IPS-NIHi7 (cell line): ENCODE results near the gene REXO4.
"Not testable (repeated sequence)": the region's sequence is repeated elsewhere in the genome, so short reads cannot be mapped to it uniquely, and the experiment has no call there.

Source experiments
- DNase-seq: peaks from one replicate; pipeline ENCODE4 v3.0.0; 2012; ENCODE audit warnings: mixed read lengths; ENCODE audit errors: extremely low spot score

The REXO4 gene

DNA sequence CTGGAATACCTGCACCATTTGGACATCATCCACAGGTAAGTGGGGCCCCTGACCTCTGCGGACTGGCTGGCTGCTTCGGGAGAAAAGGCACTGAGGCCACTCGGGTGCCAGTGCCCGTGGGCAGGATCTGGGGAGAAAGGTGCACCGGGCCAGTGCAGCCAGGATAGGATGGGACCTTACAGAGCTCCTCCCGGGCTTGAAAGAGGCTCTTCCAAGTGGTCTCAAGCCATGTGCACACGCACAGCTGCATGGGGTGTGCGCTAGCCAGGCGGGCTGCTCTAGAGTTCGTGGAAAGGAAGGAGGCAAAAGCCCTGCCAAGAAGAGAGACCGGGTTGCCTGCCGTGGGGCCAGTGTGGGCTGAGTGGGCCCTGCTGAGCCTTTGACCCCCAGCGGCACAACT, 28.2 kb downstream of the REXO4 start:
- DNase-seq: no peak

DNA sequence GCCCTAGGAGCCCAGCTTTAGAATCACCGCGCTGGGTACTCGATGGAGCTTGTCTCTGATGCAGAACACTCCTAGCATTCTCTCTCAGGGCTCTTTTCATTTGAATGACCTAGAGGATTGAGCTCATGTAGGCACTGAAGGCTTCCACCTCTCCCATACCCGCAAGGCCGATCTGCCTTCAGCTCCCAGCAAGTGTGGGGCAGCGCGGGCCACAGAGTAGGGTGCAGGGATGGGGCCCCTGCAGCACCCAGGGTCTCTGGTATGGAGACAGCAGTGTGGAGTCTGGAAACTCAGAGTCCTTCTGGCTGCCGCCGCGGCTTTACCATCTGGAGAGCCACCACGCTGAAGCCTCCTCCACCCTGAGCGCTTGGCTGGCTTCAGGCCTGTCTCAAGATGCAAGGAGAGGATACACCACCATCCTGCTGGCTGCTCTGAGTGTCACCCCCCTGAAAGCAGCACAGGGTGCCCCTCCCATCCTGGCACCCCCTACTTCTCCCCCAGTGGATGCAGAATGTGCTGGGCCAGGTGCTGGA, 28.7 kb downstream of the REXO4 start:
- DNase-seq: no peak

GRCh38 chr9:133387680-133388079, 30.1 kb downstream of the REXO4 start:
- no peak for DNase-seq

GRCh38 chr9:133386338-133386737, 31.5 kb downstream of the REXO4 start:
- DNase-seq: no peak

GRCh38 chr9:133385452-133385851, 32.4 kb downstream of the REXO4 start:
- DNase-seq: no peak

DNA sequence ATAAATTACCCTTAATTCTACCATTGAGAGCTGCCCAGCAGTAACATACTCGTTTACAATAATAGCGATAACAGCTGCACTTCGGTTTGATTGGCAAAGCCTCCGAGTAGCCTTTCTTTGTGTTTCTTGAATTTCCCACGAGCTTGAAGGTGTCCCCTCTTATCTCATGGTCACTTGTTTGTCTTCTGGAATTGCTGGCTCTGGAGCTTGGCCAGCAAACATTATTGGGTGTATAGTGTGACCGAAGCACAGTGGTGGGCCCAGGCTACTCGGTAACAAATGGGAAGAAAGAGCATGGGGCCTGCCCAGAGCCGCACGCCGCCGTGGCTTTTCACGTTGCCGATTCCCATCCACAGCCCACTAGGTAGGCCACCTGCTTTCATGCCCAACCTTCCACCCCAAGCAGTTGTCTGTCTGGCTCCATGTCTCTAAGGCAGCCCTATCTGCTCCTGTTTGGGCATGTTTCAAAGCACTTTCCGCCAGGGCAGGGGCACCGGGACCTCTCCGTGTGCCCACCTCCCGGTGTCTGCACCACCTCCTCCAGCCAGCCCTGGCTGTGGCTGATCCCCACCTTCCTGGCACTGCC, 33.0 kb downstream of the REXO4 start:
- no peak for DNase-seq

DNA sequence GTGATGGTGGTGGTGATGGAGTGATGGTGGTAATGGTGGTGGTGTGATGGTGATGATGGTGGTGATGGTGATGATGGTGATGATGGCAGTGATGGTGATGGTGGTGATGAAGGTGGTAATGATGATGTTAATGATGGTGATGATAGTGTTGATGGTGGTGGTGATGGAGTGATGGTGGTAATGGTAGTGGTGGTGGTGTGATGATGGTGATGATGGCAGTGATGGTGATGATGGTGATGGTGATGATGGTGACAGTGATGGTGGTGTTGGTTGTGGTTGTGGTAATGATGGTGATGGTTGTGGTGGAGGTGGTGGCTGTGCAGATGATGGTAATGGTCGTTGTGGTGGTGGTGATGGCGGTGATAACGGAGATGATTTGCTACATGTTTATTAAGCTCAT, 34.4 kb downstream of the REXO4 start:
- no peak for DNase-seq

GRCh38 chr9:133382507-133383141, 35.2 kb downstream of the REXO4 start:
- no peak for DNase-seq

DNA sequence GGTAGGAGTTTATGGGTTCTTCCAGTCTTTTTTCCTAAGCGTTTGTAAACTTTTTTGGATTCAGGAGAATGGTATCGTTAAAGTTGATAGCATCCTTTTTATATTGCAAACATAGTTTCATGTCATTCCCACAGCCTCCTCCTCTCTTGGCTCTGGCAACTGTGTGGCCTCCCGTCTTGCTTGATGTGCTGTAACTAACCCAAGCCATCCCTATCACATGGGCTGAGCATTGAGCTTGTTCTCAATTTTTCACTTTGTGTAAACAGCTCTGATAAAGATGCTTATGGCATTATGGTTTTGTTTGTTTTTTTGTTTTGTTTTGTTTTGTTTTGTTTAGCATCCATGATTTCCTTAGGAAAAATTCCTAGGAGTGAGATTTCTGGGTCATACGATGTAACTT, 37.1 kb downstream of the REXO4 start:
- DNase-seq: no peak

DNA sequence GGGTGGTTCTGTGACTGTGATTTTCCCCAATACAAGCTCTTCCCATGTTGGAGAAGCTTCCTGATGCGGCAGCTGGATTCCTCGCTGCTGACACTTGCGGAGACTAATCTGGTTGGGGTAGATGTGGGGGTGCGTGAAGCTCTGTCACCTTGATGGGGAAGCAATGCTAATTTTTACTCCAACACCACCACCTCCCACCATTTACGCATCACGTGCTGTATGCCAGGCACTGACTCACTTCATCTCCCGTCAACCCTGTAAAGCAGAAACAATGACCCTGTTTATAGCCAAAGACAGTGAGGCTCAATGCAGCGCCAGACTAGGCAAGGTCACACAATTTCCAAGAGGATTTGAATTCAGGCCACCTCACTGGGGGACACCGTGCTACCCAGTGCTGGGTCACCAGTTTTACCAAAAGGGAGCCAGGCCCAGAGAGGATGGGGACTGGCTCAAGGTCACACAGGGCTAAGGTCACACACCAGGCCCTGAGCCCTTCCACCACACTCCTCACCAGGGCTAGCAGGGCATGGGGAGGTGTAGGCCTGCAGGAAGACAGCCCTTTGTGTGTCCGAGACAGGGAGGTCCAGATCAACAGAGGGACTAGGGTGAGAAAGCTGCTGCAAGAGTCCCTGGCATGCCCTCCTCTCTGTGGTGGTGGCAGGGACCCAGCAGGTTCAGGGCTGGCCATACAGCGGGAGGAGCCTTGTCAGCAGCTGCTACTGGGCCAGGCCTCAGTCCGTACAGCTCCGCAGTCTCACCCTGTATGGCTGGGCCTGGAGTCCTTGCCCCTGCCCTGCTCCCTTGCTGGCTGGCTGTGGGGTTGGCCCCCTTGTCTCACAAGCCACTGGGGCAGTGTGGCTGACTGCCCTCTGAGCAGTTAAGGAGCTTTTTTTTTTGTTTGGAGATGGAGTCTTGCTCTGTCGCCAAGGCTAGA, 38.4 kb downstream of the REXO4 start:
- no peak for DNase-seq

DNA sequence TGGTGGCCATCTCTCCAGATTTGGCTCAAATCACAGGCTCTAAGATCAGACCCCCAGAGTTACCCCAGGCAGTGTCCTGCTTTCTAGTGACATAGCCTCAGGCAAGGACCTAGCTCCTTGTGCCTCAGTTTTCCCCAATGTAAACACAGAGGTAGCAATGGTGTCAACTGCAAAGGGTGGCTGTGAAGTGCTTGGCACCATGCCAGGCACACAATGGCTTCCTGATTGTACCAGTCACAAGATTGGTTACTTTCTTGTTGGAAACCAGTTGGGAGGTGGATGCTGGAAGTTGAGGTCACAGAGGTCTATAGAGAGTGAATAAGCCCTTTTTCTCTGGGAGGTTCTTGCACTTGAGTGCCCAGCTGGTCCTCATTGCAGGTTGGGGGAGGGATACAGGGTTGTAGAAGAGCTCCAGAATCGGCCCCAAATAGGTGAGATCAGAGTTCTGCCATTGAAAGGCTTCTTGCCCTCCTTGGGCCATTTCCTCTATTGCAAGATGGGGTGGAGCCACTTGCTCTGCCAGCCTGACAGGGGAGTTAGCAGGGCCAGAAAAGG, 39.3 kb downstream of the REXO4 start:
- no peak for DNase-seq

GRCh38 chr9:133377721-133378216, 40.0 kb downstream of the REXO4 start:
- no peak for DNase-seq

DNA sequence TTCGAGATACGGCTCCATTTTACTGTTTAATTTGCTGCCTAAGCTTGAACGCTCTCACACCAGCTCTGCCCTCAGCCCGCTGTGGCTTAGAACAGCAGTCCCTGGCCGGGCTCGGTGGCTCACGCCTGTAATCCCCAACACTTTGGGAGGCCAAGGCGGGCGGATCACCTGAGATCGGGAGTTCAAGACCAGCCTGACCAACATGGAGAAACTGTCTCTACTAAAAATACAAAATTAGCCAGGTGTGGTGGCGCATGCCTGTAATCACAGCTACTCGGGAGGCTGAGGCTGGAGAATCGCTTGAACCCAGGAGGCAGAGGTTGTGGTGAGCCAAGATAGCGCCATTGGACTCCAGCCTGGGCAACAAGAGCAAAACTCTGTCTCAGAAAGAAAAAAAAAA, 40.5 kb downstream of the REXO4 start:
- not testable (repeated sequence) for DNase-seq

DNA sequence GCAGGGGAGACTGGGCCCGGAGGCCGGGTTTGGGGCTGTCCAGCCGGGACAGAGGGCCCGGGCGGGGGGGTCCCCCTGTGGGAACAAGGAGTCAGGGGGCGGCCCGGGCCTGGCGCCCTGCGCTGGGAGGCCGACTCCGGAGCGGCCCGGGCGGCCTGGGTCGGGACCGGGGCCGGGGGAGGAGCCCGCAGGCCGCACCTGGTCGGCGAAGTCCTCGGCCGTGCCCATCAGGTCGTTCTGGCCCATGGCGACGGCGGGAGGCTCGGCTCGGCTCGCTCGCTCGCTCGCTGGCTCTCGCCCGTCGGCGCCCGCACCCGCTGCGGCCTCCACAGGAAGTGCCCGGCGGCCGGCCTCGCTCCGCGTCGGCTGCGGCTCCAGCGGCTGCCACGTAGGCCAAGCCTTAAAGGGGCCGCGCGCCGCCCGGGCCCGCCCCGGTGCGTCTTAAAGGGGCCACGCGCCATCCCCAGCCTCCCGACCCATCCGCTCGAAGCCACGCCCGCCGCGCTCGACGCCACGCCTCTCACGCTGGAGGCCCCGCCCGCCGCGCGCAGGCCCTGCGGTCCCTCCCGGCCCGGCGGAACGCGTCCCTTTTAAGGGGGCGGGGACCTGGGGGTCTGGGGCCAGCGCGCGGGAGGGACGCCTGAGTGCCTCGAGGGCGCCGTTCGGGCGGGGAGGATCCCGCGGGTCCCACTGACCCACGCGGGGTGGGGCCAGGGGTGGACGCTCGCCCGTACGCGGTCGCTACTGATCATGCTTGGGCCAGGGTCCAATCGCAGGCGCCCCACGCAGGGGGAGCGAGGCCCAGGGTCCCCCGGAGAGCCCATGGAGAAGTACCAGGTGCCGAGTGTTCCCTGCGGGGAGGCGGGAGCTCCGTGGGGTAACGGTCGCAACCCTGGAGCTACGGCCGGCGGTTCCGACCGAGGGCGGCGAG, 41.8 kb downstream of the REXO4 start, which contains the start of the genes STKLD1 and SURF4:
Gene STKLD1 (plus strand): TSS at position 643 of the 931 bp plus-strand sequence. CDS start 108 bp downstream, at position 751.
Gene SURF4 (minus strand): TSS at position 337 of the 931 bp plus-strand sequence. CDS start 91 bp downstream, at position 246.
- peak; percentile 100 for DNase-seq

DNA sequence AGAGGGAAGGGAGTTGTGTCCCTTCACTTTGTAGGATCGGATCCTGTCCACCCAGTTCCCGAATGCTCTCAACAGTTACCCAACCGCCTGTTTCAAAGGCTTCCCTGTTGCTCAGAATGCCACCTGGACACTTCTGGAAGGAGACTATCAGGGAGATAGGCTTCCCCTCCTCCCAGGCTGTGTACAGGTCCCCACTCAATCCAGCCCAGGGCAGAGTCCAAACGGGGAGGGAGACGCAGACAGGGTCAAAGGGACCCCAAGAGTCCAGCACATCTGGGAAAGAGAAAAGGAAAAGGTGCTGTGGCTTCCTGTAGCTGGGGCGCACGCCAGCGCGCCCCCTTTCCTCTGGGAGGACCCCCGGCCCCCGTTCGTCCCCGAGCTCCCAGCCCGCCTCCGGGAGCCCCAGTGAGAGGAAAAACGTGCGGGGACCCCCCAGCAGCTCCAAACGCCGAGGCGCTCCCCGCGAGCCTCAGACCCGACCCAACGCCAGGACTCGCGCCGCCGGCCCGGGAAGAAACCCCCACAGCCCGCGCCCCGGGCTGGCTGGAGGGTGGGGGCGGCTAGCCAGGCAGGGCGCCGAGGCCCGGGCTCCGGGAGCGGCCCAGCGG, 42.6 kb downstream of the REXO4 start:
- DNase-seq: peak; percentile 38

DNA sequence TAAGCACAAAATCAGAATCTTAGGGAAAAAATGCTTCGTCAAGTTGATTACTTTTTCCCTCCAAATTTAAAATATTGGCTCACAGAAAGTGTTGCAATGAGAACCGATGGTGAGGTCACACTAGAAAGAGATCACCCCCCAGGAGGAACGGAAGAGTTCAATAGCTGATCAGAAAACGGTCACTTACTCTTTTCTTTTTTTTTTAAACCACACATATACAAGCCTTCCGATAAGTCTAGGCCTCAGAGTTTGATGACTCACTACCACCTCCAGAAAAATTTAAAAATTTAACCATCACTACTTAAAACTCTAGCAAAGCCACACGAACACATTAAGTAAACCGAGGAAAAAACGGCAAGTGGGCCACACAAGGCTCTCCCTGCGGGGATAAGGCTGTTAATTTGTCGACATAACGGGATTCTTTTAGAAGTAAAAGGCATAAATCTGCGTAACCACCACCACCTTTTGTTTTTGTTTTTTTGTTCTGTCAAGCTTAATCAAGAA, 43.1 kb downstream of the REXO4 start:
- no peak for DNase-seq

GRCh38 chr9:133372144-133372543, 45.7 kb downstream of the REXO4 start:
- DNase-seq: no peak

DNA sequence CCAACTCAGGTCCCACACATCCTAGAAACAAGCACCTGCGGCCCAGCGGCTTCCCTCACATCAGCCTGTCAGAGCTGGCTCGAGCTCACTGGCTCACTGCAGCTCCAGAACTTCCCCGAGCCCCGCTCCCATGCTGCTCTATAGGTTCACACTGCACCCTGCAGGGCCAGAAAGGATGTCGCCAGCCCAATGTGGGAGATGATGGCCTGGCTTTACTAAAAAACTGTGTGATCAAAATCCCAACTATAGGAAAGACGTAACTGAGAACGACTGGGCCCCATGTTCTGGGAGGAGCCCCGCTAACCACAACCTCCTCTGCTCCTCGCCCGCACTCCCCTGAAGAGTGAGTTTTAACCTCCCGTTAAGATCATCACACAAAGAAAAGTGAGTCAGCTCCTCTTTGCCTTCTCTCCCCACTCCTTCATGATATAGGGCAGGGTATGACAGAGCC, 46.5 kb downstream of the REXO4 start:
- DNase-seq: no peak

- DNase-seq: no peak
Measured at GRCh38 chr9:133370685-133371084, 47.1 kb downstream of the REXO4 start.

DNA sequence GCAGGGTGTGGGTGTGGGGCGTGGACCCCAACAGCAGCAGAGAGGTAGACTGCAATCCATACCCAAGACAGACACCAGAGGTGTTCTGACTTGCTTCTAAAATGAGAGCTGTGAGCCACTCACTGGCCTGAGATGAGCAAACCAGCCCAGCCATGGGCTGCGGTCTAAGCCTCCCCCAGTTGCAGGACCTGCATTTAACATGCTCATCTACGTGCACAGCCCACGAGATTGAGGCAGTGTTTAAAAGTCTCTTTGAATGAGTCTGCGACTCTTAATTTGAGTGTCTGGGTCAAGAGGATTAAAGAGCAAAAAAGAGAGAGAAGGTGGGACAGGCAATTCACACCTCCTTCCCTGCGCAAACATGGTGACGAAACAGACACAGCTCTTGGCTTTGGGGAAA, 47.9 kb downstream of the REXO4 start:
- no peak for DNase-seq
